ENCODE data around the gene TBC1D2.

- no peak for TF ChIP-seq CTCF (IDR thresholded peaks at IDR 0.05)
- no peak for TF ChIP-seq POLR2A (IDR thresholded peaks at IDR 0.05)
Measured at GRCh38 chr9:98236901-98237487, 18.5 kb downstream of the TBC1D2 start.

Data from body of pancreas (tissue), 4 donors.